ENCODE results near the gene PTDSS2.

The PTDSS2 gene

GRCh38 chr11:499201-500076, 49.4 kb downstream of the PTDSS2 start:
- Histone ChIP-seq H3K36me3 (ENCODE audit: insufficient read depth, low read length) (peaks cover 66% of the 10 kb centered on the region), H3K9me2 (ENCODE audit: low read depth, low read length) (no peaks in the 10 kb centered on the region), H3K9ac (ENCODE audit: low read length) (no peak overlapping the region), H3K9me3 (ENCODE audit: low read length) (no peaks in the 10 kb centered on the region), H3F3A (ENCODE audit: insufficient read depth, low read length) (no peaks in the 10 kb centered on the region), H3K27me3 (ENCODE audit: insufficient read depth, low read length) (no peaks in the 10 kb centered on the region), H3K79me2 (ENCODE audit: insufficient read depth, low read length) (no peaks in the 10 kb centered on the region), H4K20me1 (ENCODE audit: insufficient read depth, low read length) (no peaks in the 10 kb centered on the region), H3K27ac (ENCODE audit: low read depth, low read length, poor library complexity, severe bottlenecking) (no peak overlapping the region), H2AFZ (ENCODE audit: low read length) (no peak overlapping the region), H3K4me2 (ENCODE audit: low read length) (no peak overlapping the region), H3K4me1 (ENCODE audit: insufficient read depth, low read length, severe bottlenecking) (peaks cover 9% of the 10 kb centered on the region), H3K4me3 (ENCODE audit: low read depth, low read length, poor library complexity, severe bottlenecking) (no peak overlapping the region)
- TF ChIP-seq CTCF (IDR thresholded peaks at IDR 0.05; ENCODE audit: low read length) (no peak), EZH2 (IDR thresholded peaks at IDR 0.05; ENCODE audit: borderline replicate concordance, low read length) (no peak)

GRCh38 chr11:501001-501682, 51.1 kb downstream of the PTDSS2 start:
- no peak overlapping the region for H3K4me2 ChIP-seq (ENCODE audit: low read length)
- peaks cover 25% of the 10 kb centered on the region for H3K4me1 ChIP-seq (ENCODE audit: insufficient read depth, low read length, severe bottlenecking)
- no peaks in the 10 kb centered on the region for H3K27me3 ChIP-seq (ENCODE audit: insufficient read depth, low read length)
- H3F3A ChIP-seq (ENCODE audit: insufficient read depth, low read length) = no peaks in the 10 kb centered on the region
- no peaks in the 10 kb centered on the region for H4K20me1 ChIP-seq (ENCODE audit: insufficient read depth, low read length)
- H3K79me2 ChIP-seq (ENCODE audit: insufficient read depth, low read length) = 0 out of 2 replicates have a peak, but pooled peaks cover 9% of the 10 kb centered on the region
- TF ChIP-seq CTCF (IDR thresholded peaks at IDR 0.05; ENCODE audit: low read length) (no peak), EZH2 (IDR thresholded peaks at IDR 0.05; ENCODE audit: borderline replicate concordance, low read length) (no peak)
- H3K9ac ChIP-seq (ENCODE audit: low read length) = no peak overlapping the region
- peaks cover 54% of the 10 kb centered on the region for H3K36me3 ChIP-seq (ENCODE audit: insufficient read depth, low read length)
- H3K4me3 ChIP-seq (ENCODE audit: low read depth, low read length, poor library complexity, severe bottlenecking) = no peak overlapping the region
- no peak overlapping the region for H3K27ac ChIP-seq (ENCODE audit: low read depth, low read length, poor library complexity, severe bottlenecking)
- no peak overlapping the region for H2AFZ ChIP-seq (ENCODE audit: low read length)
- H3K9me3 ChIP-seq (ENCODE audit: low read length) = no peaks in the 10 kb centered on the region
- no peaks in the 10 kb centered on the region for H3K9me2 ChIP-seq (ENCODE audit: low read depth, low read length)

- 0 out of 2 replicates have a peak, but pooled peaks cover 9% of the 10 kb centered on the region for H3K79me2 ChIP-seq (ENCODE audit: insufficient read depth, low read length)
- H4K20me1 ChIP-seq (ENCODE audit: insufficient read depth, low read length) = no peaks in the 10 kb centered on the region
- TF ChIP-seq CTCF (IDR thresholded peaks at IDR 0.05; ENCODE audit: low read length) = no peak
- TF ChIP-seq EZH2 (IDR thresholded peaks at IDR 0.05; ENCODE audit: borderline replicate concordance, low read length) = no peak
- H3K4me2 ChIP-seq (ENCODE audit: low read length) = no peak overlapping the region
- no peaks in the 10 kb centered on the region for H3F3A ChIP-seq (ENCODE audit: insufficient read depth, low read length)
- H3K4me1 ChIP-seq (ENCODE audit: insufficient read depth, low read length, severe bottlenecking) = peaks cover 25% of the 10 kb centered on the region
- no peak overlapping the region for H2AFZ ChIP-seq (ENCODE audit: low read length)
- no peaks in the 10 kb centered on the region for H3K9me2 ChIP-seq (ENCODE audit: low read depth, low read length)
- H3K27me3 ChIP-seq (ENCODE audit: insufficient read depth, low read length) = no peaks in the 10 kb centered on the region
- peaks cover 49% of the 10 kb centered on the region for H3K36me3 ChIP-seq (ENCODE audit: insufficient read depth, low read length)
- no peaks in the 10 kb centered on the region for H3K9me3 ChIP-seq (ENCODE audit: low read length)
- no peak overlapping the region for H3K27ac ChIP-seq (ENCODE audit: low read depth, low read length, poor library complexity, severe bottlenecking)
- no peak overlapping the region for H3K9ac ChIP-seq (ENCODE audit: low read length)
- H3K4me3 ChIP-seq (ENCODE audit: low read depth, low read length, poor library complexity, severe bottlenecking) = no peak overlapping the region
Measured at GRCh38 chr11:501683-502287, 51.7 kb downstream of the PTDSS2 start.
